Skeletal muscle satellite cell (primary cell): ENCODE results near the gene ITIH4.
"Not testable (repeated sequence)": the region's sequence is repeated elsewhere in the genome, so short reads cannot be mapped to it uniquely, and the experiment has no call there.

ENCODE experiments used
- H3K27me3 ChIP-seq: 2 replicates; pipeline ENCODE4 v1.7.0; 2013; ENCODE audit warnings: low read length; ENCODE audit not compliant: control insufficient read depth, insufficient read depth
- H3K36me3 ChIP-seq: 2 replicates; pipeline ENCODE4 v1.7.0; 2013; ENCODE audit warnings: mild to moderate bottlenecking, control low read depth, low read length; ENCODE audit not compliant: insufficient read depth
- H3K4me1 ChIP-seq: 2 replicates; pipeline ENCODE4 v1.7.0; 2013; ENCODE audit warnings: low read length; ENCODE audit not compliant: control insufficient read depth, insufficient read depth
- H3K4me2 ChIP-seq: 2 replicates; pipeline ENCODE4 v1.7.0; 2013; ENCODE audit warnings: mild to moderate bottlenecking, low read length
- H3K4me3 ChIP-seq: 2 replicates; pipeline ENCODE4 v1.7.0; 2013; ENCODE audit warnings: low read length
- H3K9ac ChIP-seq: 2 replicates; pipeline ENCODE4 v1.7.0; 2013; ENCODE audit warnings: mild to moderate bottlenecking, low read depth, low read length, moderate library complexity
- H3K9me3 ChIP-seq: replicated peaks from 2 replicates; pipeline ENCODE4 v1.7.0; 2013; ENCODE audit warnings: mild to moderate bottlenecking, control low read depth, low read length

The ITIH4 gene

DNA sequence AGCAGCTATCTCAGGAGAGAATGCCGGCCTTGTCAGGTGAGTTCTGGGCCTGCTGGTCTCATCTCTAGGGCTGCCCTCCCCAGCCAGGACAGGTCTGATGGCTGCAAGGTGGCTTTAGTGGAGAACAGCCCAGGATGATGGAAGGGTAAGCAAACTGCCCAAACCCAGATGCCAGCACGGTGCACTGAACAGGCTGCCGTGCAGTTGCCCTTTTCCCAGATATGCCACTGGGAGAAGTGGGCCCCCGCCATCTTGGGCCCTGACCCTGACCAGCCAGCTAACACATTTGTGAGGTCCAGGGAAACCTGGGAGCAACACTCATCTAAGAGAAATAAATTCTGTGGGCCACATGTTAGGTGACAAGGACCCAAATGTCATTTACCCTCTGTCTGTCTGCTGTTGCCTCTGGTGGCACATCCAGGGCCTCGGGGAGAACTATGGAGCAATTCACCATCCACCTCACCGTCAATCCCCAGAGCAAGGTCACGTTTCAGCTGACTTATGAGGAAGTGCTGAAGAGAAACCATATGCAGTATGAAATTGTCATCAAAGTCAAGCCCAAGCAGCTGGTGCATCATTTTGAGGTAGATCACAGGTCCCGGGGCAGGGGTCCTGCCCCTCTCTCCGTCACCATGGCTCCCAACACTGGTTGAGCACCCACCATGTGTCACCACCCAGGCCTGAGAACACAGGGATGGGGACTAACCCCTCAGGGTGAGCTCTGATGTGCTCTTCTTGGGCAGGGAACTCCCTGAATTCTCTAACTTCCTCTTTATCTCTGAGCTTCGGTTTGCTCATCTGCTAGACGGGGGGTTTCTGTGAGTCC, 51.2 kb downstream of the ITIH4 start:
- no peak overlapping the region for H3K9ac ChIP-seq
- no peaks in the 10 kb centered on the region for H3K4me1 ChIP-seq
- H3K4me2 ChIP-seq, result no peak overlapping the region
- no peaks in the 10 kb centered on the region for H3K36me3 ChIP-seq
- H3K27me3 ChIP-seq, result peaks cover 66% of the 10 kb centered on the region
- H3K4me3 ChIP-seq, result no peak overlapping the region
- H3K9me3 ChIP-seq, result no peaks in the 10 kb centered on the region

DNA sequence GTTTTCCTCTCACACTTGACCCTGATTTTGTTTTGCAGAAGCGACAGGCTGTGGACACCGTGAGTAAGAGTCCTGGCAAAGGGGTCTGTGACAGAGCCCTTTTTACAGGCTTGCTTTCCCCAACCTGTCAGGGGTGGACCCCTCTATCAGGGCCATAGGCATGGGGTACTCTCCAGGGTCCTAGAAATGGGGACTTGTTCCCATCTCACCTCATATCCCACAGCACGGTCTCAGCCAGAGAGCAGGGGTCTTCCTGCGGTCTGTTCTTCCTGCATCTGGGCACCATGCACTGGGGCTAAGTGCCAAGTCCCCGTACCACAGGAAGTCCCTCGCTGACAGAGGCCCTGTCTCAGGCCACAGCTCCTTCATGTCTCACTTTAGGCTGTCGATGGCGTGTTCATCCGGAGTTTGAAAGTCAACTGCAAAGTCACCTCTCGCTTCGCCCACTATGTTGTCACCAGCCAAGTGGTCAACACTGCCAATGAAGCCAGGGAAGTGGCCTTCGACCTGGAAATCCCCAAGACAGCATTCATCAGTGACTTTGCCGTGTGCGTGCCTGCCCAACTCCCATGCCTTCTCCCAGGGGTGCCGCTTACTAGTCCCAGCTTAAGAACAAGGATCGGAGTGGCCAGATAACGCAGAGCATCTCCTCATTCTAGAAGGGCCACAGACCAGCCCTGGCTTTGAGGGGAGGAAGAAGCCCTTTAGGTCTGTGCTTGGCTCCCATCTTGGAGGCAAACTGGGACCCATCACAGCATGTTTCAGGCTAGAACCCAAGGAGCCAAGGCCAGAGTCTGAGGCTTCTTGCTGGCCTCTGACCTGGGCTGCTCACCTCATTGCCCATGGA, 52.3 kb downstream of the ITIH4 start:
- Histone ChIP-seq H3K4me1 (no peaks in the 10 kb centered on the region), H3K9ac (no peak overlapping the region), H3K9me3 (no peaks in the 10 kb centered on the region), H3K4me3 (no peak overlapping the region), H3K4me2 (no peak overlapping the region), H3K36me3 (no peaks in the 10 kb centered on the region), H3K27me3 (peaks cover 61% of the 10 kb centered on the region)

- no peaks in the 10 kb centered on the region for H3K9me3 ChIP-seq
- H3K4me3 ChIP-seq, result no peak within 1 kb of the TSS
- no peak within 1 kb of the TSS for H3K9ac ChIP-seq
- no peaks in the 10 kb centered on the region for H3K4me1 ChIP-seq
- no peak within 1 kb of the TSS for H3K4me2 ChIP-seq
- H3K36me3 ChIP-seq, result no peaks in the 10 kb centered on the region
- H3K27me3 ChIP-seq, result peaks cover 54% of the 10 kb centered on the region
These were observed 53.1 kb downstream of the ITIH4 start, which contains the start of gene ITIH1 for GRCh38 chr3:52777127-52777958. TSS of gene ITIH1 (plus strand) at chr3:52777599. CDS start at chr3:52777616, 17 bp downstream.

- not testable (repeated sequence) for H3K4me3 ChIP-seq, H3K4me1 ChIP-seq, H3K9ac ChIP-seq, H3K4me2 ChIP-seq, H3K9me3 ChIP-seq, H3K36me3 ChIP-seq
- H3K27me3 ChIP-seq, result peaks cover 45% of the 10 kb centered on the region
These were observed 54.0 kb downstream of the ITIH4 start for GRCh38 chr3:52776486-52776885.

- Histone ChIP-seq H3K4me3 (no peak overlapping the region), H3K9ac (no peak overlapping the region), H3K4me2 (no peak overlapping the region), H3K36me3 (no peaks in the 10 kb centered on the region), H3K27me3 (peaks cover 41% of the 10 kb centered on the region), H3K4me1 (peaks cover 6% of the 10 kb centered on the region), H3K9me3 (no peaks in the 10 kb centered on the region)
These were observed 54.6 kb downstream of the ITIH4 start for GRCh38 chr3:52775877-52776276.

- H3K4me2 ChIP-seq, result no peak overlapping the region
- no peaks in the 10 kb centered on the region for H3K9me3 ChIP-seq
- H3K4me1 ChIP-seq, result peaks cover 6% of the 10 kb centered on the region
- no peak overlapping the region for H3K4me3 ChIP-seq
- H3K9ac ChIP-seq, result no peak overlapping the region
- H3K36me3 ChIP-seq, result no peaks in the 10 kb centered on the region
- H3K27me3 ChIP-seq, result peaks cover 34% of the 10 kb centered on the region
These were observed 55.3 kb downstream of the ITIH4 start for GRCh38 chr3:52774901-52775864.

GRCh38 chr3:52774066-52774713, 56.3 kb downstream of the ITIH4 start:
- Histone ChIP-seq H3K9me3 (no peaks in the 10 kb centered on the region), H3K4me3 (no peak overlapping the region), H3K27me3 (peaks cover 26% of the 10 kb centered on the region), H3K36me3 (no peaks in the 10 kb centered on the region), H3K4me1 (peaks cover 15% of the 10 kb centered on the region), H3K9ac (no peak overlapping the region), H3K4me2 (no peak overlapping the region)

DNA sequence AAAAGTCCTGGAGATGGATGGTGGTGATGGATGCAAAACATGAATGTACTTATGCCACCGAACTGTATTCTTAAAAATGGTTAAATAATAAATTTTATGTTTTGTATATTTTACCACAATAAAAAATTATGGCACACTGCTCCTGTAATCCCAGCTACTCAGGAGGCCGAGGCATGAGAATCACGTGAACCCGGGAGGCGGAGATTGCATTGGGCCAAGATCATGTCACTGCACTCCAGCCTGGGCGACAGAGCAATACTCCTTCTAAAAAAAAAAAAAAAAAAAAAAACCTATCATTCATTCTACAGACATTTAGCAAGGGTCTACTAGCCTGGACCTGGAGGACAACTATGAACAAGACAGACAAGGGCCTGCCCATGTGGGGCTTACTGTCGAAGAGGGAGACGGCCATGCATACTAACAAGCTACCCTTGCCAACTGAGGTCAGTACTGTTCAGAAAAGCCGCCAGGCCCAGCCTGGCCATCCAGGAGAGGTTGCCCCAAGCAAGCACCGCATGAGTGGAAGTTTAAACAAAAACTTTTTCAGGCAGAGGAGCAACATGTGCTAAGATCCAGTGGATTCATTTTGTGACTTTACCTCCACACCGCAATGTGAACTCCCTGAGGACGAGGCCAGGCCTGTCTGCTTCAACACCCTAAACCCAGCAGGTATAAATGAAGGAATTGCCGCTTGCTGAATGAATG, 57.0 kb downstream of the ITIH4 start:
- no peaks in the 10 kb centered on the region for H3K36me3 ChIP-seq
- H3K27me3 ChIP-seq, result peaks cover 20% of the 10 kb centered on the region
- H3K4me2 ChIP-seq, result no peak overlapping the region
- H3K9me3 ChIP-seq, result no peaks in the 10 kb centered on the region
- H3K9ac ChIP-seq, result no peak overlapping the region
- H3K4me3 ChIP-seq, result no peak overlapping the region
- peaks cover 15% of the 10 kb centered on the region for H3K4me1 ChIP-seq

DNA sequence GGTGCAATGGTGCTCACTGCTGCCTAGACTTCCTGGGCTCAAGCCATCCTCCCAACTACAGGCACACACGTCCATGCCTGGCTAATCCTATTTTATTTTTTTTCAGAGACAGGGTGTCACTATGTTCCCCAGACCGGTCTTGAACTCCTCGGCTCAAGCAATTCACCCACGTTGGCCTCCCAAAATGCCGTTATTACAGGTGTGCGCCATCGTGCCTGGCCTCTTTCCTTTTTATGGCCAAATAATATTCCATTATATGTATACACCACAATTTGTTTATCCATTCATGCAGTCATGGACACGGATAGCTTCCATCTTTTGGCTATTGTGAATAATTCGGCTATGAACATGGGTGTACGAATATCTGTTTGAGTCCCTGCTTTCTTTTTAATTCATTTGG, 58.8 kb downstream of the ITIH4 start:
- Histone ChIP-seq H3K4me2 (peak overlapping the region; percentile 79), H3K4me1 (peaks cover 15% of the 10 kb centered on the region), H3K4me3 (peak overlapping the region; percentile 78), H3K36me3 (peaks cover 7% of the 10 kb centered on the region), H3K9me3 (no peaks in the 10 kb centered on the region), H3K9ac (peak overlapping the region; percentile 84), H3K27me3 (peaks cover 9% of the 10 kb centered on the region)

DNA sequence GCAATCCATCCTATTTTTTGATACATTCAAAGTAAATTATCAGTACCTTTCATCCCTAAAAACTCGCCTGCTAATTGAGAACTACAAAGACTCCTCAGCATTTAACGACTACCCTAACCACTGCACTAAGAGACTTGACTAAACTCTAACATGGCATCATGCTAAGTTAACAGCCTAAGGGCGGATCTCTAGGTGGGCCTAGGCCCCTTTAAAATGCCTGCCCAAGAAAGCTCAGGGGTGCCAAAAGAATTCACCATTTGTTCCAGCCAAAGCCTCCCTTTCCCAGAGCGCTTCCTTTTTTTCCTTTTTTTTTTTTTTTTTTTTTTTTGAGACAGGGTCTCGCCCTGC, 59.2 kb downstream of the ITIH4 start:
- peak overlapping the region; percentile 78 for H3K4me3 ChIP-seq
- H3K4me1 ChIP-seq, result peaks cover 15% of the 10 kb centered on the region
- H3K4me2 ChIP-seq, result peak overlapping the region; percentile 79
- peaks cover 9% of the 10 kb centered on the region for H3K27me3 ChIP-seq
- peaks cover 8% of the 10 kb centered on the region for H3K36me3 ChIP-seq
- peak overlapping the region; percentile 84 for H3K9ac ChIP-seq
- no peaks in the 10 kb centered on the region for H3K9me3 ChIP-seq
